Measurements from ENCODE around the gene ANKRD13D. TPM values are rescaled to one million over a fixed set of nuclear protein-coding genes. Genes with fewer than 3 reads are reported as not detected.
"Not testable (repeated sequence)": the region's sequence is repeated elsewhere in the genome, so short reads cannot be mapped to it uniquely, and the experiment has no call there.

ANKRD13D gene
- total and polyA plus RNA-seq, 2 of the 8 experiments (the other 6 are each of a cell fraction or from before 2014, with no cell fraction given), result 24.9 to 26.5 TPM

GRCh38 chr11:67317888-67318555 lies 28.9 kb downstream of the ANKRD13D start (continued):
- TF ChIP-seq, protein P1, sequence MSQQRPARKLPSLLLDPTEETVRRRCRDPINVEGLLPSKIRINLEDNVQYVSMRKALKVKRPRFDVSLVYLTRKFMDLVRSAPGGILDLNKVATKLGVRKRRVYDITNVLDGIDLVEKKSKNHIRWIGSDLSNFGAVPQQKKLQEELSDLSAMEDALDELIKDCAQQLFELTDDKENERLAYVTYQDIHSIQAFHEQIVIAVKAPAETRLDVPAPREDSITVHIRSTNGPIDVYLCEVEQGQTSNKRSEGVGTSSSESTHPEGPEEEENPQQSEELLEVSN (IDR thresholded peaks at IDR 0.05), result peak; percentile 61; the same call in 1 of the 2 replicates

GRCh38 chr11:67318876-67319275 lies 29.8 kb downstream of the ANKRD13D start:
- not testable (repeated sequence) for H3K36me3 ChIP-seq (ENCODE audit: control insufficient read depth in 2 of 4, insufficient read depth in 4 of 4, low read length in 3 of 4); H3K4ac ChIP-seq (replicated peaks; ENCODE audit: insufficient read length, low read depth, low read length); H4K8ac ChIP-seq (ENCODE audit: extremely low read depth, insufficient read depth, low read length); H2BK20ac ChIP-seq (ENCODE audit: low read length); H3K14ac ChIP-seq (ENCODE audit: insufficient read length); H3K27ac ChIP-seq (ENCODE audit: low read depth, low read length); H2BK120ac ChIP-seq (replicated peaks; ENCODE audit: low read depth, low read length); H4K91ac ChIP-seq (replicated peaks; ENCODE audit: insufficient read length, low read length); H3K23me2 ChIP-seq (ENCODE audit: low read depth, low read length); H2BK15ac ChIP-seq (ENCODE audit: low read length); H2AK5ac ChIP-seq (ENCODE audit: low read depth, low read length); H3K9ac ChIP-seq (replicated peaks in 1 of 4; ENCODE audit: extremely low read depth in 1 of 4, low read depth in 3 of 4, low read length in 3 of 4); H2BK5ac ChIP-seq (ENCODE audit: low read depth, low read length); H3K9me3 ChIP-seq (ENCODE audit: insufficient read depth in 2 of 2, low read depth in 1 of 2, low read length in 1 of 2); DNase-seq (ENCODE audit: low read depth in 1 of 2, low spot score in 2 of 2); H4K20me1 ChIP-seq (replicated peaks in 1 of 2; ENCODE audit: control insufficient read depth in 1 of 2, insufficient read depth in 2 of 2, low read length in 2 of 2); H2AFZ ChIP-seq (ENCODE audit: low read length); H3K79me2 ChIP-seq (ENCODE audit: control insufficient read depth in 1 of 2, insufficient read depth in 2 of 2, low read length in 2 of 2); H3K23ac ChIP-seq (ENCODE audit: insufficient read length); H4K5ac ChIP-seq (ENCODE audit: insufficient read length, low read depth, low read length); H3K79me1 ChIP-seq (ENCODE audit: low read depth, low read length); H2BK12ac ChIP-seq (ENCODE audit: low read depth, low read length); H3K18ac ChIP-seq (ENCODE audit: extremely low read depth, low read length); H3K4me1 ChIP-seq (replicated peaks in 1 of 4; ENCODE audit: control insufficient read depth in 3 of 4, insufficient read depth in 4 of 4, low read length in 3 of 4); FAIRE-seq; H3K56ac ChIP-seq (replicated peaks; ENCODE audit: insufficient read length, low read depth, low read length)
- POLR2A ChIA-PET (ENCODE audit: partially characterized antibody), result interaction anchor here (0.6 to 2.4 kb wide), 5 partner anchors 11 to 1142 kb away, joined by 3 to 10 read pairs (median 3); no protein-coding TSS in a partner anchor
- Histone ChIP-seq H3K4me3 (ENCODE audit: extremely low read depth in 1 of 4, insufficient read depth in 2 of 4, low read depth in 3 of 4, low read length in 4 of 4) (peak overlapping the region in 1 of 4 experiments; percentile 62; a peak in 1 of 8 replicates), H3K27me3 (replicated peaks in 1 of 4; ENCODE audit: control insufficient read depth in 3 of 4, extremely low read depth in 1 of 4, insufficient read depth in 3 of 4, low read length in 3 of 4) (peaks cover 5 to 16% (median 11%) of the 10 kb centered on the region in 4 experiments; a peak in 6 of 7 replicates), H3K4me2 (ENCODE audit: insufficient read depth in 1 of 2, low read depth in 2 of 2, low read length in 2 of 2) (peak overlapping the region in 1 of 2 experiments; percentile 68; a peak in 2 of 4 replicates)
- CTCF ChIA-PET (ENCODE audit: partially characterized antibody), result interaction anchor here (0.6 to 11.4 kb wide), 12 partner anchors 10 to 1835 kb away, joined by 3 to 186 read pairs (median 4); partner anchors contain the start of genes GRK2, POLD4 and SSH3
- WGBS, 2 experiments (ENCODE audit: extremely low coverage in 1 of 2, insufficient coverage in 1 of 2, insufficient read length in 1 of 2, insufficient replicate concordance in 2 of 2, low coverage in 1 of 2, low lambda C conversion rate in 2 of 2, missing lambda C conversion rate in 1 of 2), result 88% methylated on average over 9 of the region's 12 CpGs; no CpG with 5 or more reads in 1 of the 2 experiments
